Lung (tissue), 12 donors: ENCODE data around the gene TMEM178B. TPM values are rescaled to one million over a fixed set of nuclear protein-coding genes. Genes with fewer than 3 reads are reported as not detected.
"Not testable (repeated sequence)": the region's sequence is repeated elsewhere in the genome, so short reads cannot be mapped to it uniquely, and the experiment has no call there.

Source experiments
- ATAC-seq: fragments of 200-7000 bp; cut with Tn5 transposase; one replicate; pipeline ENCODE4 v1.9.1; 2020; ENCODE audit warnings: moderate number of reproducible peaks; ENCODE audit not compliant: insufficient read depth, low FRiP score
- DNase-seq, 3 donors: peaks; one replicate each; pipeline ENCODE4 v3.0.0-alpha.2; 2013 to 2017
- H3K27ac ChIP-seq, 2 donors: one replicate each; pipeline ENCODE4 v1.5.1; 2013; ENCODE audit warnings: mild to moderate bottlenecking in 2 of 2, moderate library complexity in 2 of 2, control low read depth in 1 of 2, inconsistent platforms in 1 of 2, low read depth in 1 of 2, low read length in 1 of 2
- H3K27me3 ChIP-seq, 3 donors: one replicate each; pipeline ENCODE4 v1.5.1; 2013; ENCODE audit warnings: low read length in 2 of 3; ENCODE audit not compliant: control insufficient read depth in 3 of 3, insufficient read depth in 3 of 3
- H3K36me3 ChIP-seq, 4 donors: one replicate each; pipeline ENCODE4 v1.5.1; 2013; ENCODE audit warnings: low read length in 4 of 4, mild to moderate bottlenecking in 1 of 4, moderate library complexity in 1 of 4; ENCODE audit not compliant: control insufficient read depth in 4 of 4, insufficient read depth in 4 of 4
- H3K4me1 ChIP-seq, 5 donors: one replicate each; pipeline ENCODE4 v1.5.1; 2013; ENCODE audit warnings: low read length in 5 of 5, mild to moderate bottlenecking in 2 of 5, moderate library complexity in 1 of 5; ENCODE audit not compliant: control insufficient read depth in 5 of 5, insufficient read depth in 5 of 5
- H3K4me3 ChIP-seq: one replicate; pipeline ENCODE4 v1.5.1; 2013; ENCODE audit warnings: mild to moderate bottlenecking, control low read depth, moderate library complexity
- H3K9ac ChIP-seq, 2 donors: one replicate each; pipeline ENCODE4 v1.5.1; 2013; ENCODE audit warnings: low read length in 2 of 2, control low read depth in 1 of 2; ENCODE audit not compliant: insufficient read depth in 1 of 2
- H3K9me3 ChIP-seq, 4 donors: one replicate each; pipeline ENCODE4 v1.5.1; 2013; ENCODE audit warnings: low read length in 3 of 4, mild to moderate bottlenecking in 1 of 4, moderate library complexity in 1 of 4; ENCODE audit not compliant: control insufficient read depth in 4 of 4, insufficient read depth in 3 of 4
- CTCF ChIP-seq: IDR thresholded peaks from 2 replicates; pipeline ENCODE4 v1.5.1; 2012; ENCODE audit warnings: mild to moderate bottlenecking; ENCODE audit errors: control extremely low read depth, extremely low read depth
- WGBS, 2 donors: extraction: QIAGEN DNeasy Blood & Tissue Kit; methylation state at CpG; one replicate each; pipeline ENCODE4 v1.1.7; 2013; 5-methylcytosine and 5-hydroxymethylcytosine counted together
- polyA plus RNA-seq, 2 donors: library from polyadenylated mRNA; stranded (reverse); fragments of 200-250 nt; gene quantifications; one replicate each; pipeline ENCODE4 v1.2.1, GENCODE V29; 2013
- total RNA-seq, 2 donors: library from RNA; depleted of rRNA in 1 of 2; stranded (reverse); fragments of >200 nt in 1 of 2; gene quantifications; one replicate each; pipeline ENCODE4 v1.2.1, GENCODE V29; 2014 to 2021
- donor health status: control.
- donor health status: control.
- donor health status: Bipolar disorder and iron deficiency.
- donor health status: healthy.
- donor health status: DM: yes; HTN: yes; CAD: no.

TMEM178B gene
- total and polyA plus RNA-seq, 4 donors = 0.04 to 2.4 (median 0.48) TPM

- Histone ChIP-seq H3K9me3 (no peaks in the 10 kb centered on the region), H3K4me3 (no peak overlapping the region), H3K27me3 (no peaks in the 10 kb centered on the region), H3K27ac (no peak overlapping the region), H3K36me3 (no peaks in the 10 kb centered on the region), H3K9ac (no peak overlapping the region), H3K4me1 (no peaks in the 10 kb centered on the region)
- no peak for ATAC-seq
- WGBS, 2 donors = 70 to 71% methylated on average over 2 of the region's 2 CpGs
- DNase-seq = no peak
- TF ChIP-seq CTCF = no peak
Observed at GRCh38 chr7:141375442-141375841, 301.6 kb downstream of the TMEM178B start.

- no peaks in the 10 kb centered on the region for H3K9me3 ChIP-seq
- no peak for ATAC-seq
- H3K4me3 ChIP-seq = no peak overlapping the region
- DNase-seq = no peak
- H3K27ac ChIP-seq = no peak overlapping the region
- no peak overlapping the region for H3K9ac ChIP-seq
- WGBS, 2 donors = 73 to 80% methylated on average over 4 of the region's 4 CpGs
- H3K4me1 ChIP-seq = peaks cover 0 to 3% (median 0%) of the 10 kb centered on the region in 5 donors
- no peaks in the 10 kb centered on the region for H3K36me3 ChIP-seq
- TF ChIP-seq CTCF = no peak
- H3K27me3 ChIP-seq = no peaks in the 10 kb centered on the region
Observed at GRCh38 chr7:141377906-141378305, 304.0 kb downstream of the TMEM178B start.

GRCh38 chr7:141378405-141378804 lies 304.5 kb downstream of the TMEM178B start:
- DNase-seq = no peak
- TF ChIP-seq CTCF = no peak
- no peak for ATAC-seq
- H3K9ac ChIP-seq = no peak overlapping the region
- H3K9me3 ChIP-seq = no peaks in the 10 kb centered on the region
- no peaks in the 10 kb centered on the region for H3K36me3 ChIP-seq
- peaks cover 0 to 3% (median 0%) of the 10 kb centered on the region in 5 donors for H3K4me1 ChIP-seq
- no peak overlapping the region for H3K27ac ChIP-seq
- 95 to 96% methylated on average over 2 of the region's 2 CpGs for WGBS, 2 donors
- no peaks in the 10 kb centered on the region for H3K27me3 ChIP-seq
- no peak overlapping the region for H3K4me3 ChIP-seq

GRCh38 chr7:141381794-141382427 lies 308.0 kb downstream of the TMEM178B start:
- no peak overlapping the region for H3K9ac ChIP-seq
- TF ChIP-seq CTCF = no peak
- peak overlapping the region in 1 of 2 donors; percentile 33 for H3K27ac ChIP-seq
- no peak for DNase-seq
- H3K36me3 ChIP-seq = no peaks in the 10 kb centered on the region
- WGBS, 2 donors = 74 to 89% methylated on average over 3 of the region's 3 CpGs
- no peaks in the 10 kb centered on the region for H3K9me3 ChIP-seq
- H3K27me3 ChIP-seq = no peaks in the 10 kb centered on the region
- peaks cover 0 to 3% (median 0%) of the 10 kb centered on the region in 5 donors for H3K4me1 ChIP-seq
- no peak for ATAC-seq
- H3K4me3 ChIP-seq = no peak overlapping the region

GRCh38 chr7:141383356-141383755 lies 309.5 kb downstream of the TMEM178B start:
- not testable (repeated sequence) for H3K4me3 ChIP-seq, H3K9ac ChIP-seq, H3K27ac ChIP-seq, H3K36me3 ChIP-seq, H3K9me3 ChIP-seq, H3K4me1 ChIP-seq, H3K27me3 ChIP-seq, ATAC-seq, DNase-seq
- WGBS, 2 donors = 83 to 95% methylated on average over 3 of the region's 3 CpGs
